Progenitor cell of endocrine pancreas (in vitro differentiated cells): ENCODE data around the gene CHST10. TPM values are rescaled to one million over a fixed set of nuclear protein-coding genes. Genes with fewer than 3 reads are reported as not detected.
A peak's percentile ranks its signal among the peaks of the same experiment; 100 is the strongest.

Experiments
- DNase-seq: peaks from one replicate; pipeline ENCODE4 v3.0.0; 2021; ENCODE audit warnings: low spot score; ENCODE audit not compliant: unreplicated experiment
- H3K27ac Mint-ChIP-seq: 2 replicates; pipeline ENCODE4 v1.8.0; 2021; ENCODE audit warnings: mild to moderate bottlenecking, moderate library complexity, mixed read lengths
- H3K27me3 Mint-ChIP-seq: 2 replicates; pipeline ENCODE4 v1.8.0; 2021; ENCODE audit warnings: mixed read lengths
- H3K36me3 Mint-ChIP-seq: 2 replicates; pipeline ENCODE4 v1.8.0; 2022; ENCODE audit warnings: mixed read lengths; ENCODE audit not compliant: insufficient read depth
- H3K4me1 Mint-ChIP-seq: 2 replicates; pipeline ENCODE4 v1.8.0; 2021; ENCODE audit warnings: low read depth, mixed read lengths
- H3K4me3 Mint-ChIP-seq: 2 replicates; pipeline ENCODE4 v1.8.0; 2021; ENCODE audit warnings: low read depth, mild to moderate bottlenecking, moderate library complexity, mixed read lengths
- H3K9me3 Mint-ChIP-seq: 2 replicates; pipeline ENCODE4 v1.8.0; 2021; ENCODE audit warnings: low read depth, mixed read lengths
- total RNA-seq: library from RNA; stranded (reverse); gene quantifications from 2 replicates; pipeline ENCODE4 v1.2.1, GENCODE V29; 2021
- TF ChIP-seq, protein P1 (sequence below): fragments of 200-600 bp; sonication (generic); IDR thresholded peaks from one replicate; pipeline ENCODE4 v1.5.0; 2021; ENCODE audit warnings: antibody characterized with exemption, mild to moderate bottlenecking; ENCODE audit not compliant: unreplicated experiment

The CHST10 gene
- total RNA-seq, 1 donor from 2014 or later, result 22.1 TPM

DNA sequence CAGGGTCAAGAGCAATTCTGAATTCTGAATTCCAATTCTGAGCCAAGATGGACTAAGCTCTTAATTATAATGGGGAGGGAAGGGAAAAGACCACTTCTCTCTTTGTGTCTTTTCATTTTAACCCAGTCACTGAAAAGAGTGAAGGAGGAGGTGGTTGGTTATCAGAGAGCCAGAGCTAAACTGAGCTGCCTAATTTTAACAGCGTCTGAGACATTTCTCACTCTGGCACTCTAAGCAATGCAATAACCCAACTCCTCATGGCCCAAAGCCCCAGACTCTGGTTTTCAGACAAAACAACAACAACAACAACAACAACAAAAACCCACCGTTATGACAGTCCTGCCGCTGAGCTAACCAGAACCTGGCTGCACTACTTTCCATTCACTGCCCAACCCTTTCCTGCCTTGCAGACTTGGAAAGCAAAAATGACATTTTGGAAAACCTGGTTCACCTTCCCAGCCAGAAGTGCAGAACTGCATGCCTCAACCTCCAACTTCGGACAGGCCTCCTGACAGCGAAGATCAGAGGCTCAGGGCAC is 1.0 kb downstream of the CHST10 start:
- DNase-seq, result no peak
- H3K27ac Mint-ChIP-seq, result peak overlapping the region; percentile 30
- peaks cover 20% of the 10 kb centered on the region for H3K4me1 Mint-ChIP-seq
- H3K9me3 Mint-ChIP-seq, result no peaks in the 10 kb centered on the region
- TF ChIP-seq, protein P1, sequence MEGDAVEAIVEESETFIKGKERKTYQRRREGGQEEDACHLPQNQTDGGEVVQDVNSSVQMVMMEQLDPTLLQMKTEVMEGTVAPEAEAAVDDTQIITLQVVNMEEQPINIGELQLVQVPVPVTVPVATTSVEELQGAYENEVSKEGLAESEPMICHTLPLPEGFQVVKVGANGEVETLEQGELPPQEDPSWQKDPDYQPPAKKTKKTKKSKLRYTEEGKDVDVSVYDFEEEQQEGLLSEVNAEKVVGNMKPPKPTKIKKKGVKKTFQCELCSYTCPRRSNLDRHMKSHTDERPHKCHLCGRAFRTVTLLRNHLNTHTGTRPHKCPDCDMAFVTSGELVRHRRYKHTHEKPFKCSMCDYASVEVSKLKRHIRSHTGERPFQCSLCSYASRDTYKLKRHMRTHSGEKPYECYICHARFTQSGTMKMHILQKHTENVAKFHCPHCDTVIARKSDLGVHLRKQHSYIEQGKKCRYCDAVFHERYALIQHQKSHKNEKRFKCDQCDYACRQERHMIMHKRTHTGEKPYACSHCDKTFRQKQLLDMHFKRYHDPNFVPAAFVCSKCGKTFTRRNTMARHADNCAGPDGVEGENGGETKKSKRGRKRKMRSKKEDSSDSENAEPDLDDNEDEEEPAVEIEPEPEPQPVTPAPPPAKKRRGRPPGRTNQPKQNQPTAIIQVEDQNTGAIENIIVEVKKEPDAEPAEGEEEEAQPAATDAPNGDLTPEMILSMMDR, result no peak
- H3K36me3 Mint-ChIP-seq, result no peaks in the 10 kb centered on the region
- H3K4me3 Mint-ChIP-seq, result peak overlapping the region; percentile 89
- no peaks in the 10 kb centered on the region for H3K27me3 Mint-ChIP-seq

DNA sequence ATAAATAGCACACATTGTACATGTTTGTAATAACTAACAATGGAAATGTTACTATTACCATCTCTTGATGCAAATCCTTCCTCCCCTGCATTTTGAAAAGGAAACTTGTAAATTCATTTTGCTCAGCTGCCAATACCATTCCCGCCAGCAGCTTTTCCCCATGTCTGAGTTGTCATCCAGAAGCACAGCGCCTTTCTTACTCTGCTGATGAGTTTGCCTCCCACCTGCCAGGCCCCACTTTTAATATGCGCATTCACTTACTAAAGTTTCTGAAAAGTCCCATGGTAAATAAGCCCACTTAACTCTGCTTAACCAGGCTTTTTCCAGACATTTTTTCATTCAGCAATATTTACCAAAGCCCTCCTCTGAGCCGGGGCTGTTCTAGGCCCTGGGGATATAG is 3.9 kb downstream of the CHST10 start:
- no peaks in the 10 kb centered on the region for H3K27me3 Mint-ChIP-seq
- DNase-seq, result no peak
- H3K27ac Mint-ChIP-seq, result no peak overlapping the region
- peaks cover 20% of the 10 kb centered on the region for H3K4me1 Mint-ChIP-seq
- no peak overlapping the region for H3K4me3 Mint-ChIP-seq
- TF ChIP-seq, protein P1, result no peak
- no peaks in the 10 kb centered on the region for H3K36me3 Mint-ChIP-seq
- no peaks in the 10 kb centered on the region for H3K9me3 Mint-ChIP-seq

- Mint-ChIP-seq H3K4me1 (peaks cover 20% of the 10 kb centered on the region), H3K27ac (no peak overlapping the region), H3K27me3 (no peaks in the 10 kb centered on the region), H3K36me3 (no peaks in the 10 kb centered on the region), H3K9me3 (no peaks in the 10 kb centered on the region), H3K4me3 (no peak overlapping the region)
- DNase-seq, result no peak
- TF ChIP-seq, protein P1, result no peak
Measured at GRCh38 chr2:100412881-100413321, 4.6 kb downstream of the CHST10 start.

- H3K27me3 Mint-ChIP-seq, result no peaks in the 10 kb centered on the region
- H3K36me3 Mint-ChIP-seq, result no peaks in the 10 kb centered on the region
- TF ChIP-seq, protein P1, result no peak
- no peaks in the 10 kb centered on the region for H3K9me3 Mint-ChIP-seq
- H3K27ac Mint-ChIP-seq, result no peak overlapping the region
- no peak overlapping the region for H3K4me3 Mint-ChIP-seq
- DNase-seq, result no peak
- peaks cover 20% of the 10 kb centered on the region for H3K4me1 Mint-ChIP-seq
Measured at GRCh38 chr2:100412466-100412865, 5.0 kb downstream of the CHST10 start.

- Mint-ChIP-seq H3K36me3 (no peaks in the 10 kb centered on the region), H3K4me1 (peaks cover 17% of the 10 kb centered on the region), H3K4me3 (no peak overlapping the region), H3K9me3 (no peaks in the 10 kb centered on the region), H3K27me3 (no peaks in the 10 kb centered on the region), H3K27ac (peak overlapping the region; percentile 18)
- TF ChIP-seq, protein P1, result no peak
- DNase-seq, result no peak
Measured at GRCh38 chr2:100411841-100412292, 5.6 kb downstream of the CHST10 start.
